HEK293 (cell line): Measurements from ENCODE around the gene HOXA11.

ENCODE experiments used
- CTCF ChIA-PET: fragments of 350-600 bp; formaldehyde crosslinking; extraction: SDS; loops from one replicate; lab custom pipeline; 2021; ENCODE audit warnings: antibody characterized with exemption; lab: Yijun Ruan, JAX
- POLR2A ChIA-PET: fragments of 300-600 bp; formaldehyde crosslinking; extraction: SDS; loops from one replicate; lab custom pipeline; 2020; ENCODE audit warnings: antibody characterized with exemption, inconsistent platforms; lab: Yijun Ruan, JAX
- H3K27ac ChIP-seq: fragments of 200-500 bp; sonication (Bioruptor generic); 2 replicates; pipeline ENCODE4 v1.5.1; 2014; ENCODE audit warnings: low read depth, low read length, control low read depth, inconsistent platforms; ENCODE audit errors: extremely low read depth
- H3K36me3 ChIP-seq, 2 experiments: fragments of 200-500 bp in 1 of 2; sonication (Bioruptor generic) in 1 of 2; 1 replicate in 1 of 2; 2 replicates in 1 of 2; pipeline ENCODE4 v1.5.1; 2014 to 2017; ENCODE audit warnings: inconsistent platforms in 2 of 2, low read length in 2 of 2; ENCODE audit not compliant: control insufficient read depth in 2 of 2, insufficient read depth in 1 of 2
- H3K4me1 ChIP-seq: fragments of 200-500 bp; sonication (Bioruptor generic); 2 replicates; pipeline ENCODE4 v1.5.1; 2014; ENCODE audit warnings: mild to moderate bottlenecking, low read length, inconsistent platforms; ENCODE audit not compliant: control insufficient read depth, insufficient read depth
- H3K4me3 ChIP-seq: 2 replicates; pipeline ENCODE4 v1.5.1; 2011; ENCODE audit warnings: low read depth, mild to moderate bottlenecking, control low read depth, low read length, moderate library complexity
- H3K9me3 ChIP-seq: fragments of 200-500 bp; sonication (Bioruptor generic); 2 replicates; pipeline ENCODE4 v1.5.1; 2014; ENCODE audit warnings: low read depth, low read length, inconsistent platforms; ENCODE audit not compliant: control insufficient read depth, insufficient read depth
- CTCF ChIP-seq: fragments of 450-650 bp; formaldehyde crosslinking; IDR thresholded peaks from 2 replicates; pipeline ENCODE4 v1.5.1; 2016; ENCODE audit warnings: missing biosample characterization, missing genetic modification characterization
- IKZF3 ChIP-seq: fragments of 450-650 bp; IDR thresholded peaks from 2 replicates; pipeline ENCODE4 v1.5.0; 2018; ENCODE audit warnings: missing biosample characterization, mild to moderate bottlenecking, missing genetic modification characterization, moderate library complexity
- MEIS1 ChIP-seq: sonication (generic); formaldehyde crosslinking; IDR thresholded peaks from 2 replicates; pipeline ENCODE4 v1.8.1; 2022; ENCODE audit warnings: missing genetic modification reagents, mild to moderate bottlenecking, borderline replicate concordance
- PATZ1 ChIP-seq: fragments of 450-650 bp; formaldehyde crosslinking; IDR thresholded peaks from 2 replicates; pipeline ENCODE4 v1.5.1; 2016; ENCODE audit warnings: missing biosample characterization, missing genetic modification characterization
- PRDM1 ChIP-seq: fragments of 450-650 bp; formaldehyde crosslinking; IDR thresholded peaks from 2 replicates; pipeline ENCODE4; 2016; ENCODE audit warnings: missing biosample characterization, missing genetic modification characterization
- PRDM4 ChIP-seq: fragments of 450-650 bp; formaldehyde crosslinking; IDR thresholded peaks from 2 replicates; pipeline ENCODE4 v1.5.1; 2017; ENCODE audit warnings: missing biosample characterization, missing genetic modification characterization
- SALL2 ChIP-seq: fragments of 450-650 bp; formaldehyde crosslinking; IDR thresholded peaks from 2 replicates; pipeline ENCODE4 v1.5.0; 2017; ENCODE audit warnings: missing biosample characterization, mild to moderate bottlenecking, missing genetic modification characterization, borderline replicate concordance
- SCRT1 ChIP-seq: fragments of 450-650 bp; formaldehyde crosslinking; IDR thresholded peaks from 2 replicates; pipeline ENCODE4 v1.5.1; 2016; ENCODE audit warnings: missing biosample characterization, missing genetic modification characterization, borderline replicate concordance
- SP2 ChIP-seq: fragments of 450-650 bp; formaldehyde crosslinking; IDR thresholded peaks from 2 replicates; pipeline ENCODE4 v1.5.1; 2016; ENCODE audit warnings: missing biosample characterization, missing genetic modification characterization
- YY1 ChIP-seq: fragments of 450-650 bp; formaldehyde crosslinking; IDR thresholded peaks from 2 replicates; pipeline ENCODE4 v1.5.1; 2018; ENCODE audit warnings: missing biosample characterization, missing genetic modification characterization
- ZBTB20 ChIP-seq: fragments of 450-650 bp; formaldehyde crosslinking; IDR thresholded peaks from 2 replicates; pipeline ENCODE4 v1.5.1; 2016; ENCODE audit warnings: missing biosample characterization, missing genetic modification characterization
- ZBTB48 ChIP-seq: fragments of 450-650 bp; formaldehyde crosslinking; IDR thresholded peaks from 2 replicates; pipeline ENCODE4 v1.5.1; 2016; ENCODE audit warnings: missing biosample characterization, missing genetic modification characterization
- ZFHX2 ChIP-seq: fragments of 450-650 bp; formaldehyde crosslinking; conservative IDR thresholded peaks from 2 replicates; pipeline ENCODE4 v1.5.1; 2016; ENCODE audit warnings: missing biosample characterization, missing genetic modification characterization
- ZFP3 ChIP-seq: fragments of 450-650 bp; formaldehyde crosslinking; IDR thresholded peaks from 2 replicates; pipeline ENCODE4 v1.5.1; 2016; ENCODE audit warnings: low read depth, missing biosample characterization, missing genetic modification characterization
- ZNF354C ChIP-seq: fragments of 450-650 bp; formaldehyde crosslinking; IDR thresholded peaks from 2 replicates; pipeline ENCODE4 v1.5.1; 2016; ENCODE audit warnings: missing biosample characterization, missing genetic modification characterization, low read depth, borderline replicate concordance
- ZNF362 ChIP-seq: fragments of 450-650 bp; formaldehyde crosslinking; IDR thresholded peaks from 2 replicates; pipeline ENCODE4 v1.5.1; 2016; ENCODE audit warnings: missing biosample characterization, missing genetic modification characterization
- ZNF366 ChIP-seq: fragments of 450-650 bp; formaldehyde crosslinking; conservative IDR thresholded peaks from 2 replicates; pipeline ENCODE4 v1.5.1; 2016; ENCODE audit warnings: missing biosample characterization, missing genetic modification characterization
- ZNF398 ChIP-seq: fragments of 450-650 bp; formaldehyde crosslinking; IDR thresholded peaks from 2 replicates; pipeline ENCODE4 v1.5.1; 2017; ENCODE audit warnings: missing biosample characterization, missing genetic modification characterization
- ZNF600 ChIP-seq: fragments of 450-650 bp; formaldehyde crosslinking; IDR thresholded peaks from 2 replicates; pipeline ENCODE4 v1.5.1; 2016; ENCODE audit warnings: missing biosample characterization, missing genetic modification characterization
- ZNF621 ChIP-seq: fragments of 450-650 bp; formaldehyde crosslinking; IDR thresholded peaks from 2 replicates; pipeline ENCODE4 v1.5.1; 2017; ENCODE audit warnings: missing biosample characterization, missing genetic modification characterization
- ZNF837 ChIP-seq: fragments of 450-650 bp; formaldehyde crosslinking; IDR thresholded peaks from 2 replicates; pipeline ENCODE4 v1.5.1; 2016; ENCODE audit warnings: missing biosample characterization, missing genetic modification characterization

HOXA11 gene

GRCh38 chr7:27189997-27190748, 5.1 kb upstream of the HOXA11 start:
- Histone ChIP-seq H3K4me3 (no peak overlapping the region), H3K9me3 (no peaks in the 10 kb centered on the region), H3K27ac (no peak overlapping the region; the same call in 1 of the 2 replicates), H3K4me1 (peaks cover 29% of the 10 kb centered on the region), H3K36me3 (peaks cover 11 to 19% of the 10 kb centered on the region in 2 experiments; a peak in 2 of 3 replicates)
- TF ChIP-seq ZNF366 (peak; percentile 65), ZNF837 (tag by site-specific recombination) (no peak), ZBTB48 (tag by site-specific recombination) (peak; percentile 73), ZBTB20 (tag by site-specific recombination) (no peak), ZNF621 (tag by site-specific recombination) (no peak), ZFHX2 (no peak), PRDM1 (tag by site-specific recombination) (peak; percentile 18; the same call in 1 of the 2 replicates), MEIS1 (CRISPR knock-in tag) (no peak), ZNF362 (no peak), YY1 (tag by site-specific recombination) (no peak), ZNF354C (tag by site-specific recombination) (no peak), PRDM4 (tag by site-specific recombination) (no peak), PATZ1 (tag by site-specific recombination) (0 out of 2 replicates have a peak, but pooled peaks have one; percentile 23), IKZF3 (tag by site-specific recombination) (0 out of 2 replicates have a peak, but pooled peaks have one; percentile 17), ZNF600 (tag by site-specific recombination) (no peak), CTCF (no peak), ZNF398 (peak; percentile 71), ZFP3 (no peak), SP2 (tag by site-specific recombination) (no peak), SALL2 (tag by site-specific recombination) (no peak), SCRT1 (no peak)
- POLR2A ChIA-PET, result interaction anchor here (1.1 to 2.3 kb wide), 4 partner anchors 9 to 731 kb away, joined by 3 to 8 read pairs (median 6); partner anchors contain the start of gene HOXA13
- CTCF ChIA-PET, result interaction anchor here (0.6 to 1.2 kb wide), 5 partner anchors 8 to 842 kb away, joined by 3 read pairs; no protein-coding TSS in a partner anchor
